ENCODE data around the gene MPI. TPM values are rescaled to one million over a fixed set of nuclear protein-coding genes. Genes with fewer than 3 reads are reported as not detected.

MPI gene
- total and polyA plus RNA-seq, 2 of the 8 experiments (the other 6 are each of a cell fraction or from before 2014, with no cell fraction given) = 31.0 to 74.8 TPM

DNA sequence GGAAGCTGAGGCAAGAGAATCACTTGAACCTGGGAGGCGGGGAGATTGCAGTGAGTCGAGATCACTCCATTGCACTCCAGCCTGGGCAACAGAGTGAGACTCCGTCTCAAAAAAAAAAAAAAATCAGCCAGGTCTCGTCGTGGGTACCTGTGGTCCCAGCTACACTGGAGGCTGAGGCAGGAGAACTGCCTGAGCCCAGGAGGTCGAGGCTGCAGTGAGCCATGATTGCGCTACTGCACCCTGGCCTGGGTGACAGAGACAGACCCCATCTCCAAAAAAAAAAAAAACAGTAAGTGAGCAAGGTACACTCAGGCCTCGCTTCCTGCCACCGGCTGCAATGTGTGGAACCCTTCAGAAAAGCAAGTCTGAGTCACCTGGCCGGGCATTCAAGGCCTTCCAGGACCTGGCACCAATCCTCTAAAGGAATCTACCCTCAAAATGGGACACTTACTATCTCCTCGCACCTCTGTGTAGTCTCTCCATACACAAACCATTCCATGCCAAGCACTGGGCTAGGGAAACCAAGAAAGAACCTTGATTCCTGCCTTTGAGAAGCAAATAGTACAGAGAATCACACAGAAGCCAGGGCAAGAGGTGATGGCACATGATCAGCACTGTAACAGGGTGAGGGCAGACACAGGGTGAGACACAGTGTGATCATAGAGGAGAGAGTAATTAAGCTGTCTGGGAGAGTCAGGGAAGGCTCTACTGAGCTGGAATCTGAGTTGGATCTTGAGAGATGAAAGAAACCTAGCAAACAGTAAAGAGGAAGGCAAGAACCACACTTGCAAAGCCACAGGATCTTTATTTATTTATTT is 26.4 kb upstream of the MPI start:
- CTCF ChIA-PET (ENCODE audit: partially characterized antibody) = interaction anchor here (1.2 kb wide), 1 partner anchor 45 kb away, joined by 3 read pairs; no protein-coding TSS in a partner anchor
- WGBS, 2 experiments (ENCODE audit: extremely low coverage in 1 of 2, insufficient coverage in 1 of 2, insufficient read length in 1 of 2, insufficient replicate concordance in 2 of 2, low coverage in 1 of 2, low lambda C conversion rate in 2 of 2, missing lambda C conversion rate in 1 of 2) = 83% methylated on average over 10 of the region's 11 CpGs; no CpG with 5 or more reads in 1 of the 2 experiments

More for the DNA sequence above, 26.4 kb upstream of the MPI start:
- Histone ChIP-seq H3K27ac (ENCODE audit: low read depth, low read length) (no peak overlapping the region), H2BK5ac (ENCODE audit: low read depth, low read length) (no peak overlapping the region), H3K36me3 (ENCODE audit: control insufficient read depth in 2 of 4, insufficient read depth in 4 of 4, low read length in 3 of 4) (no peaks in the 10 kb centered on the region), H3K4me1 (replicated peaks in 1 of 4; ENCODE audit: control insufficient read depth in 3 of 4, insufficient read depth in 4 of 4, low read length in 3 of 4) (no peaks in the 10 kb centered on the region), H3K18ac (ENCODE audit: extremely low read depth, low read length) (no peak overlapping the region), H3K79me1 (ENCODE audit: low read depth, low read length) (peaks cover 10% of the 10 kb centered on the region), H3K9me3 (ENCODE audit: insufficient read depth in 2 of 2, low read depth in 1 of 2, low read length in 1 of 2) (no peaks in the 10 kb centered on the region), H4K8ac (ENCODE audit: extremely low read depth, insufficient read depth, low read length) (no peak overlapping the region), H3K9ac (replicated peaks in 1 of 4; ENCODE audit: extremely low read depth in 1 of 4, low read depth in 3 of 4, low read length in 3 of 4) (no peak overlapping the region), H3K14ac (ENCODE audit: insufficient read length) (no peak overlapping the region), H3K23me2 (ENCODE audit: low read depth, low read length) (peaks cover 2% of the 10 kb centered on the region; the same call in 1 of the 2 replicates), H2AK5ac (ENCODE audit: low read depth, low read length) (no peak overlapping the region), H3K79me2 (ENCODE audit: control insufficient read depth in 1 of 2, insufficient read depth in 2 of 2, low read length in 2 of 2) (peaks cover 0 to 23% of the 10 kb centered on the region in 2 experiments; a peak in 2 of 4 replicates), H3K4me2 (ENCODE audit: insufficient read depth in 1 of 2, low read depth in 2 of 2, low read length in 2 of 2) (no peak overlapping the region), H3K56ac (replicated peaks; ENCODE audit: insufficient read length, low read depth, low read length) (no peak overlapping the region), H4K91ac (replicated peaks; ENCODE audit: insufficient read length, low read length) (no peak overlapping the region), H2BK120ac (replicated peaks; ENCODE audit: low read depth, low read length) (no peak overlapping the region), H4K5ac (ENCODE audit: insufficient read length, low read depth, low read length) (no peak overlapping the region), H3K23ac (ENCODE audit: insufficient read length) (no peak overlapping the region), H3K4me3 (ENCODE audit: extremely low read depth in 1 of 4, insufficient read depth in 2 of 4, low read depth in 3 of 4, low read length in 4 of 4) (no peak overlapping the region), H3K27me3 (replicated peaks in 1 of 4; ENCODE audit: control insufficient read depth in 3 of 4, extremely low read depth in 1 of 4, insufficient read depth in 3 of 4, low read length in 3 of 4) (no peaks in the 10 kb centered on the region), H2BK20ac (ENCODE audit: low read length) (no peak overlapping the region), H2BK15ac (ENCODE audit: low read length) (no peak overlapping the region), H2BK12ac (ENCODE audit: low read depth, low read length) (no peak overlapping the region), H3K4ac (replicated peaks; ENCODE audit: insufficient read length, low read depth, low read length) (no peak overlapping the region), H2AFZ (ENCODE audit: low read length) (no peak overlapping the region), H4K20me1 (replicated peaks in 1 of 2; ENCODE audit: control insufficient read depth in 1 of 2, insufficient read depth in 2 of 2, low read length in 2 of 2) (peaks cover 3 to 10% of the 10 kb centered on the region in 2 experiments)
- POLR2A ChIA-PET (ENCODE audit: partially characterized antibody) = interaction anchor here (0.9 to 1.2 kb wide), 2 partner anchors 17 to 38 kb away, joined by 3 to 4 read pairs; no protein-coding TSS in a partner anchor
- DNase-seq (ENCODE audit: low read depth in 1 of 2, low spot score in 2 of 2) = no peak
- no peak for FAIRE-seq
- TF ChIP-seq KDM5A (IDR thresholded peaks at IDR 0.05; ENCODE audit: low read length) = no peak
- no peak for TF ChIP-seq CHD1 (IDR thresholded peaks at IDR 0.05; ENCODE audit: low read depth, low read length)
- no peak for TF ChIP-seq GABPA (IDR thresholded peaks at IDR 0.05; ENCODE audit: borderline replicate concordance, insufficient read depth, low read length)
- TF ChIP-seq, protein P1, sequence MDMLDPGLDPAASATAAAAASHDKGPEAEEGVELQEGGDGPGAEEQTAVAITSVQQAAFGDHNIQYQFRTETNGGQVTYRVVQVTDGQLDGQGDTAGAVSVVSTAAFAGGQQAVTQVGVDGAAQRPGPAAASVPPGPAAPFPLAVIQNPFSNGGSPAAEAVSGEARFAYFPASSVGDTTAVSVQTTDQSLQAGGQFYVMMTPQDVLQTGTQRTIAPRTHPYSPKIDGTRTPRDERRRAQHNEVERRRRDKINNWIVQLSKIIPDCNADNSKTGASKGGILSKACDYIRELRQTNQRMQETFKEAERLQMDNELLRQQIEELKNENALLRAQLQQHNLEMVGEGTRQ (IDR thresholded peaks at IDR 0.05; ENCODE audit: low read length) = no peak
- no peak for TF ChIP-seq BCL11A (IDR thresholded peaks at IDR 0.05; ENCODE audit: low read depth in 2 of 2, low read length in 2 of 2)
- no peak for TF ChIP-seq RFX5 (IDR thresholded peaks at IDR 0.05; ENCODE audit: borderline replicate concordance, low read depth, low read length)
- TF ChIP-seq, protein P2, sequence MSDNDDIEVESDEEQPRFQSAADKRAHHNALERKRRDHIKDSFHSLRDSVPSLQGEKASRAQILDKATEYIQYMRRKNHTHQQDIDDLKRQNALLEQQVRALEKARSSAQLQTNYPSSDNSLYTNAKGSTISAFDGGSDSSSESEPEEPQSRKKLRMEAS (IDR thresholded peaks at IDR 0.05) = no peak
- TF ChIP-seq KDM1A (IDR thresholded peaks at IDR 0.05; ENCODE audit: borderline replicate concordance, low read length) = no peak
